Stomach (tissue), 9 donors: Measurements from ENCODE around the gene PTPRT. TPM values are rescaled to one million over a fixed set of nuclear protein-coding genes. Genes with fewer than 3 reads are reported as not detected.

ENCODE experiments used
- DNase-seq, 2 donors: peaks; one replicate each; pipeline versions ENCODE4 v3.0.0 to v3.0.0-alpha.2; 2013 to 2019
- H3K27ac ChIP-seq, 5 donors: fragments of 200-600 bp in 4 of 5; sonication (generic) in 4 of 5; one replicate each; pipeline ENCODE4 v1.5.1; 2013 to 2019; ENCODE audit warnings: mild to moderate bottlenecking in 1 of 5, moderate library complexity in 1 of 5
- H3K27me3 ChIP-seq, 3 donors: fragments of 200-600 bp; sonication (generic); one replicate each; pipeline ENCODE4 v1.5.1; 2017 to 2019; ENCODE audit warnings: mixed run types in 1 of 3
- H3K36me3 ChIP-seq, 4 donors: fragments of 200-600 bp; sonication (generic); 1 replicate in 3 of 4; 2 replicates in 1 of 4; pipeline ENCODE4 v1.5.1; 2016 to 2019
- H3K4me1 ChIP-seq, 4 donors: fragments of 200-600 bp; sonication (generic); one replicate each; pipeline ENCODE4 v1.5.1; 2016 to 2019
- H3K4me3 ChIP-seq, 4 donors: fragments of 200-600 bp; sonication (generic) in 3 of 4; one replicate each; pipeline ENCODE4 v1.5.1; 2016 to 2019; ENCODE audit warnings: mild to moderate bottlenecking in 1 of 4
- H3K9me3 ChIP-seq, 4 donors: fragments of 200-600 bp; sonication (generic); one replicate each; pipeline ENCODE4 v1.5.1; 2016 to 2019
- CTCF ChIP-seq, 7 experiments: fragments of 450-650 bp in 4 of 7; fragments of 200-600 bp in 3 of 7; sonication (generic) in 3 of 7; IDR thresholded peaks; one replicate each; pipeline ENCODE4 v1.5.1; 2016 to 2019; ENCODE audit warnings: antibody characterized with exemption in 7 of 7, control low read depth in 2 of 7, mild to moderate bottlenecking in 1 of 7
- EP300 ChIP-seq: sonication (generic); formaldehyde crosslinking; IDR thresholded peaks from one replicate; pipeline ENCODE4 v1.6.1; 2017; ENCODE audit warnings: antibody characterized with exemption
- POLR2A ChIP-seq, 4 donors: fragments of 450-650 bp; IDR thresholded peaks; one replicate each; pipeline ENCODE4 v1.6.1; 2016; ENCODE audit warnings: antibody characterized with exemption in 4 of 4, control low read depth in 2 of 4, mild to moderate bottlenecking in 1 of 4, moderate library complexity in 1 of 4
- POLR2AphosphoS5 ChIP-seq, 3 donors: sonication (generic); formaldehyde crosslinking; IDR thresholded peaks; one replicate each; pipeline ENCODE4 v1.6.1; 2016; ENCODE audit warnings: antibody characterized with exemption in 3 of 3
- WGBS, 5 donors: extraction: QIAGEN DNeasy Blood & Tissue Kit in 3 of 5; methylation state at CpG; one replicate each; pipeline versions ENCODE4 v1.1.5 to v1.1.7; 2013 to 2018; 5-methylcytosine and 5-hydroxymethylcytosine counted together
- intact Hi-C: fragments of 100-400 bp; cut with DNase I; formaldehyde crosslinking; loops from one replicate; pipeline ENCODE4 v1.15.1; 2023; ENCODE audit warnings: low total_unique reads
- polyA plus RNA-seq, 3 donors: library from polyadenylated mRNA; stranded (reverse); fragments of 200-250 nt; gene quantifications; one replicate each; pipeline ENCODE4 v1.2.3, GENCODE V29; 2013
- total RNA-seq, 5 donors: library from RNA; depleted of rRNA; stranded (reverse); fragments of >200 nt; gene quantifications; one replicate each; pipeline versions ENCODE4 v1.1.0 to v1.2.3, GENCODE V29; 2014 to 2016
- donor health status: healthy with polysubstance abuse.
- donor health status: Bipolar disorder and iron deficiency.
- donor health status: healthy.

PTPRT gene
- total and polyA plus RNA-seq, 8 donors = 0.05 to 11.6 (median 1.7) TPM; not detected in 2

GRCh38 chr20:42364446-42364845 is 825.3 kb downstream of the PTPRT start:
- H3K9me3 ChIP-seq = no peaks in the 10 kb centered on the region
- 54 to 77% (median 61%) methylated on average over 2 of the region's 2 CpGs for WGBS, 5 donors
- no peak for DNase-seq
- no peak overlapping the region for H3K27ac ChIP-seq
- TF ChIP-seq EP300 (no peak), POLR2AphosphoS5 (IDR thresholded peaks at IDR 0.05) (no peak), CTCF (IDR thresholded peaks at IDR 0.05) (no peak), POLR2A (IDR thresholded peaks at IDR 0.05) (no peak)
- no peak overlapping the region for H3K4me3 ChIP-seq
- peaks cover 0 to 16% (median 0%) of the 10 kb centered on the region in 3 donors for H3K27me3 ChIP-seq
- H3K4me1 ChIP-seq = no peaks in the 10 kb centered on the region
- H3K36me3 ChIP-seq = no peaks in the 10 kb centered on the region
- intact Hi-C loops = no loop called here

GRCh38 chr20:42361402-42361970 is 828.2 kb downstream of the PTPRT start:
- Histone ChIP-seq H3K4me3 (no peak overlapping the region), H3K27me3 (peaks cover 0 to 7% (median 0%) of the 10 kb centered on the region in 3 donors), H3K4me1 (no peaks in the 10 kb centered on the region), H3K36me3 (no peaks in the 10 kb centered on the region), H3K9me3 (no peaks in the 10 kb centered on the region), H3K27ac (no peak overlapping the region)
- intact Hi-C loops = no loop called here
- TF ChIP-seq POLR2AphosphoS5 (IDR thresholded peaks at IDR 0.05) (no peak), EP300 (no peak), POLR2A (IDR thresholded peaks at IDR 0.05) (no peak), CTCF (IDR thresholded peaks at IDR 0.05) (no peak)
- WGBS, 5 donors = 60 to 80% (median 68%) methylated on average over 5 to 6 of the region's 6 CpGs
- no peak for DNase-seq

- Histone ChIP-seq H3K4me1 (no peaks in the 10 kb centered on the region), H3K9me3 (no peaks in the 10 kb centered on the region), H3K27ac (no peak overlapping the region), H3K4me3 (no peak overlapping the region), H3K36me3 (no peaks in the 10 kb centered on the region), H3K27me3 (no peaks in the 10 kb centered on the region)
- no peak for TF ChIP-seq CTCF (IDR thresholded peaks at IDR 0.05)
- TF ChIP-seq POLR2A (IDR thresholded peaks at IDR 0.05) = no peak
- no peak for TF ChIP-seq EP300
- TF ChIP-seq POLR2AphosphoS5 (IDR thresholded peaks at IDR 0.05) = no peak
- DNase-seq = no peak
- 82 to 94% (median 91%) methylated on average over 1 of the region's 1 CpG for WGBS, 5 donors
- intact Hi-C loops = no loop called here
Measured at GRCh38 chr20:42360621-42361020, 829.1 kb downstream of the PTPRT start.

GRCh38 chr20:42359617-42360016 is 830.1 kb downstream of the PTPRT start:
- no peaks in the 10 kb centered on the region for H3K4me1 ChIP-seq
- intact Hi-C loops = no loop called here
- TF ChIP-seq EP300 = no peak
- no peak for TF ChIP-seq POLR2AphosphoS5 (IDR thresholded peaks at IDR 0.05)
- no peak for TF ChIP-seq CTCF (IDR thresholded peaks at IDR 0.05)
- TF ChIP-seq POLR2A (IDR thresholded peaks at IDR 0.05) = no peak
- 73 to 84% (median 81%) methylated on average over 4 to 10 of the region's 10 CpGs for WGBS, 5 donors
- H3K4me3 ChIP-seq = no peak overlapping the region
- H3K27ac ChIP-seq = no peak overlapping the region
- DNase-seq = no peak
- H3K27me3 ChIP-seq = no peaks in the 10 kb centered on the region
- no peaks in the 10 kb centered on the region for H3K9me3 ChIP-seq
- H3K36me3 ChIP-seq = no peaks in the 10 kb centered on the region
